CD4-positive, alpha-beta T cell treated with Interleukin-21 for 1 hour (primary cell): Measurements from ENCODE around the gene SH3BP1.
A peak's percentile ranks its signal among the peaks of the same experiment; 100 is the strongest.
"Not testable (repeated sequence)": the region's sequence is repeated elsewhere in the genome, so short reads cannot be mapped to it uniquely, and the experiment has no call there.

Source experiments
- DNase-seq: peaks from one replicate; pipeline ENCODE4 v3.0.0-alpha.2; 2020

SH3BP1 gene, protein sequence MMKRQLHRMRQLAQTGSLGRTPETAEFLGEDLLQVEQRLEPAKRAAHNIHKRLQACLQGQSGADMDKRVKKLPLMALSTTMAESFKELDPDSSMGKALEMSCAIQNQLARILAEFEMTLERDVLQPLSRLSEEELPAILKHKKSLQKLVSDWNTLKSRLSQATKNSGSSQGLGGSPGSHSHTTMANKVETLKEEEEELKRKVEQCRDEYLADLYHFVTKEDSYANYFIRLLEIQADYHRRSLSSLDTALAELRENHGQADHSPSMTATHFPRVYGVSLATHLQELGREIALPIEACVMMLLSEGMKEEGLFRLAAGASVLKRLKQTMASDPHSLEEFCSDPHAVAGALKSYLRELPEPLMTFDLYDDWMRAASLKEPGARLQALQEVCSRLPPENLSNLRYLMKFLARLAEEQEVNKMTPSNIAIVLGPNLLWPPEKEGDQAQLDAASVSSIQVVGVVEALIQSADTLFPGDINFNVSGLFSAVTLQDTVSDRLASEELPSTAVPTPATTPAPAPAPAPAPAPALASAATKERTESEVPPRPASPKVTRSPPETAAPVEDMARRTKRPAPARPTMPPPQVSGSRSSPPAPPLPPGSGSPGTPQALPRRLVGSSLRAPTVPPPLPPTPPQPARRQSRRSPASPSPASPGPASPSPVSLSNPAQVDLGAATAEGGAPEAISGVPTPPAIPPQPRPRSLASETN

DNA sequence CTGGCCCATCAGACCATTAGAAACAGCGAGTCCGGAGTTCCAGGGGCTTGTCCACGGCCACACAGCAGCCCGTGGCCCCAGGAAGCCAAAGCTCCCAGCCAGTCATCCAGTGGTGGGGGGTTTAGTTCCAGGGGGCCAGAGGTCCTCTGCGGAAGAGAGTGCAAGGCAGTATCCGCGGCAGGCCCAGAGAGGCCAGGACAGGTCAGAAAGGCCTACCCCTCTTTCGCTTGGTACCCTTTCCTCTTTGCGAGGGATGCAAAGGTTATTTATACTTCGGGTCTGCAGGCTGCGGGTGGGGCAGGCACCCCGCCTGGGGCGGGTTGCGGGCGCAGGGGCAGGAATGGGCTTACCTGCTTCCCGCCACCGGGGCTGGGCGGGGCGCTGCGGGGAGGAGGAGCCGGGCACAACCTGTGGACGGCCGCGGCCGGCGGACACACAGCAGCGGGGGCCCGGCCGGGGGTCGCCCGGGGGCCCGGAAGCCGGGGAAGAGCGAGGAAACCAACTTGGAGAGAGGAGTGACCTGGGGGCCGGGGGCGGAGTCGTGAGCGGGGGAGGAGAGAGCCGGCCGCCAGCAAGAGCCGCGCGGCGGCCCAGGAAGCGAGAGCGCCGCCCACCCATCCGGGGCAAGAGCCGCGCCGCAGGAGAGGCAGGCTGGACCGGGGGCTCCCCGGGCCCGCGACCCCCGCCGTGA is at the start of gene SH3BP1:
Gene SH3BP1 (plus strand): TSS at position 600 of the 691 bp plus-strand sequence. CDS start 119 bp downstream, outside the sequence.
- peak; percentile 69 for DNase-seq

DNA sequence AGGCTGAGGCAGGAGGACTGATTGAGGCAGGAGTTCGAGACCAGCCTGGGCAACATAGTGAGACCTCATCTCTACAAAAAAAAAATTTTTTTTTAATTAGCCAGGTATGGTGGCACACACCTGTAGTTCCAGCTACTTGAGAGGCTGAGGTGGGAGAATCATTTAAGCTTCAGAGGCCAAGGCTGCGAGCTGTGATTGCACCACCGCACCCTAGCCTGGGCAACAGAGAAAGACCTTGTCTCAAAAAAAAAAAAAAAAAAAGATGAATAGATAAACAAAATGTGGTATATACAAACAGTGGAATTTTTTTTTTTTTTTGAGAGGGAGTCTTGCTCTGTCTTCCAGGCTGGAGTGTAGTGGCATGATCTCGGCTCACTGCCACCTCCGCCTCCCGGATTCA is 48.4 kb upstream of the SH3BP1 start:
- DNase-seq, result not testable (repeated sequence)

DNA sequence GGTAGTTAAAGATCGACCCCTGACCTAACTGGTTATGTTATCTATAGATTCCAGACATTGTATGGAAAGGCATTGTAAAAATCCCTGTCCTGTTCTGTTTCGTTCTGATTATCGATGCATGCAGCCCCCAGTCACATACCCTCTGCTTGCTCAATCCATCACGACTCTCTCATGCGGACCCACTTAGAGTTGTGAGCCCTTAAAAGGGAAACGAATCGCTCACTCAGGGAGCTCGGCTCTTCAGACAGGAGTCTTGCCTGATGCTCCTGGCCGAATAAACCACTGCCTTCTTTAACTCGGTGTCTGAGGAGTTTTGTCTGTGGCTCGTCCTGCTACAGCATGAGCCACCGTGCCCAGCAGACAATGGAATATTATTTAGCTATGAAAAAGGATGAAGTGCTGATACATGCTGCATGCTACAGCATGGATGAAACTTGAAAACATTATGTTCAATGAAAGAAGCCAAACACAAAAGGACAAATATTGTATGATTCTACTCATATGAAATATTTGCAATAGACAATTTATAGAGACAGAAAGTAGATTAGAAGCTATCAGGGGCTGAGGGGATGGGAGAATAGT is 47.6 kb upstream of the SH3BP1 start:
- no peak for DNase-seq

DNA sequence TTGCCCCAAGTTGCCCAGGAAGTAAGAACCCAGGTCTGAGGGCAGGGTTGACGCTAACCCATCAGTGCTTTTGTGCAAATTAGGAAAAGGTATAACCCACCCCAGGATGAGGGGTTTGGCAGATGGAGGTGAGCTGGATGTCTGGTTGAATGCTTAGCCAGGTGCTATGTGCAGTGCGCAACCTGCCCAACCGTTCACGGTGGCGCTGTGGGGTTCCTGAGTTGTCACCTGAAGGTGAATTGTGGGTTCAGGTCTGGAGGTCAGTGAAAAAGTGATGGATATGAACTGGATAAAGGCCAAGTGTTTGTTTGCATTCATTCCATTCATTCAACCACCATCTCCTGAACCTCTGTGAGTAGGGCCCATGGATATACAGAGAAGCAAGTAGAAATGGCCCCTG is 45.2 kb upstream of the SH3BP1 start:
- DNase-seq, result no peak

DNA sequence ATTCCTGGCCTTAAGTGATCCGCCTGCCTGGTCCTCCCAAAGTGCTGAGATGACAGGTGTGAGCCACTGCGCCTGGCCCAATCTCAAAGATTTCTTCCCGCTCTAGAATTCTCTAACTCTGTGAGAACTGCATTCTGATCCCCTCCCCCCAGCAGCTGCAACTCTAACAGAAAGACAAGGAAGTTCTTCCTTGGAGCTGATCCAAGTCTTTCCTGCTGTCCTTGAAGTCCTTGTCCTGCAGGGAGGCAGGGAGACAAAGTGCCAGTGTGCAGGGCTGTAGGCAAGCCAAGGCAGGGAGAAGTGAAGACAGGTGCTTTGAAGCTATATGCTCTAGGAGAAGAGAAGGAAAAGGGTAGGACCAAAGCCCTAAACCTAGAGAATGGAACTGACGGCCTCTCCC is 40.3 kb upstream of the SH3BP1 start:
- no peak for DNase-seq

DNA sequence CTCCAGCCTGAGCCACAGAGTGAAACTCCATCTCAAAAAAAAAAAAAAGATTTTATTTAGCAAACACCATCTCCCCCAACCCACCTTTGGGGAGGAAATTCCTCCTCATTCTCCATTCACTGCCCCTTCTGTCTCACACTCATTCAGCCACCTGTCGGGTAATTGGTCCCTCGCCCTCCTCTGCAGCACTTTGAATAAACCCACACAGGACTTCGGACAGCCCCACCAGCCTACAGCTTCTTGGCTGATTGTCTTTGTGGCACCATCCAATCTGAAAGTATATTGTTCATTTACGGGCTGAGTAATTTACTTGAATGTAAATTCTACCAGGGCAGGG is 38.3 kb upstream of the SH3BP1 start:
- no peak for DNase-seq

DNA sequence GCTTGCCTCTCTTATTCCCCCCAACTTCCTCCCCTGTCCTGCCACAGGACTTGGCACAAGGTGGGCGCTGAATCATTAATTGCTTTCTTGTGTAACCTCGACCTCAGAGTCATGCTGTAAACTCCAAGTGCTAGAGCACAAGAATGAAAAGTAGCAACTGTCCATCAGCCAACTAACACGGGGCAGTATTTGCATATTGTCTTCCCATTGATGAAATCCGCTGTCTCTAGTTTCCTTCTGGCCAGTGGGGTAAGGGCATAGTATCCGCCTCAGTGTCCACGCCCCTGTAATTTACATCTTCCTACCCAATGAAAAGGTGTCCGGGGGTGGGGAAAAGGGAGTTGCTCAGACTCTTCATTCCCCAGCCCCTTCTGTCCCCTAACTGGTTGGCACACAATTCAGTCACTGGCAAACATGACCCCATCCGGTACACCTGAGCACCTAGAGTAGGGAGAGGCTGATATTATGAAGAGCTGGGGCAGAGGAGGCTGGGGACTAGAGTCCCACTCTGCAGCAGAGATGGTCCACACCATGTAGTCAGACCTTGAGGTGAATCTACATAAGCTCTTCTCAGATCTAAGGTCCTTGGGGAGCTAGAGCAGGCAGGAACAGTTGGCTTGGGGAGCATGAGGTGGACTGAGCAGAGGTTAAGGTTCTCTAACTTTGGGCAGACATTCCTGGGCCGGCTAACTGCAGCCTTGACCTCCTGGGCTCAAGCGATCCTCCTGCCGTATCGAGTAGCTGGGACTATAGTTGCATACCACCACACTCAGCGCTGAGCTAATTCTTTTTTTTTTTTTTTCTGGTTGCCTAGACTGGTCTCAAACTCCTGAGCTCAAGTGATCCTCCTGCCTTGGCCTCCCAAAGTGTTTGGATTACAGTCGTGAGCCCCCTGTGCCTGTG is 37.7 kb upstream of the SH3BP1 start:
- no peak for DNase-seq

DNA sequence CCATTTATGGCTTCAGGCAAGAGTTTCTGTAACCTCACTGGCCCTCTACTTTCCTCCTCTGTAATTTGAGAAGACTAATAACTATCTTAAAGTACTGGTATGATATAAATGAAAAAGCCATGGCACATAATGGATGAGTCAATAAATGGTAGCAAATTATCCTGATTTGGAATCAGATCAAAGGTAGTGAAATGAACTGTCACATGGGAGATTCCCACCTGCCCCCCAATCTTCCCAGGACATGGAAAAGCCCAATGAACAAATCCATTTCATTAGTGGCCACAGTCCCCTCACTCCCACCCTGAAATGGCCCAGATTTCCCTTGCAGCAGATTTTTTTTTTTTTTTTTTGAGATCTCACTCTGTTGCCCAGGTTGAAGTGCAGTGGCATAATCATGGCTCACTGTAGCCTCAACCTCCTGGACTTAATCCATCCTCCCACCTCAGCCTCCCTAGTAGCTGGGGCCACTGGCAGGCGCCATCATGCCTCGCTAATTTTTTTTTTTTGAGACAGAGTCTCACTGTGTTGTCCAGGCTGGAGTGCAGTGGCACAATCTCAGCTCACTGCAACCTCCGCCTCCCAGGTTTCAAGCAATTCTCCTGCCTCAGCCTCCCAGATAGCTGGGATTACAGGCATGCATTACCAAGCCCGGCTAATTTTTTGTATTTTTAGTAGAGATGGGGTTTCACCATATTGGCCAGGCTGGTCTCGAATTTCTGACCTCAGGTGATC is 36.8 kb upstream of the SH3BP1 start:
- not testable (repeated sequence) for DNase-seq

DNA sequence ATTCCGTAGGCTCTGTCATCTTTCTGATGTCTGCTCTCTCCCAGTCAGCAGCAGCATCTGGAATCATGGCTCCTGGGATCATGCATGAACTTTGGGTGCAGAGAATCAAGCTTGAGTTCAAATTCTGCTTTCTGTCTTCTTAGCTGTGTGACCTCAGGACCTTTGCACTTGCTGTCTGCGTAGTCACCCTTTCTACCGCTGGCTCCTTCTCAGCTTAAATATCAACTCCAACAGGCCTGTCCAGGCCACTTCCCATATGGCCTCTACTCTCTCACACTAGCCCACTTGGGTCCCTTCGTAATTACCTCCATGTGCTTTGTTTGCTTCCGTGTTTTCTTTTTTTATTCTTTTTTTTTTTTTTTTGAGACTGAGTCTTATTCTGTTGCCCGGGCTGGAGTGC is 35.4 kb upstream of the SH3BP1 start:
- no peak for DNase-seq

DNA sequence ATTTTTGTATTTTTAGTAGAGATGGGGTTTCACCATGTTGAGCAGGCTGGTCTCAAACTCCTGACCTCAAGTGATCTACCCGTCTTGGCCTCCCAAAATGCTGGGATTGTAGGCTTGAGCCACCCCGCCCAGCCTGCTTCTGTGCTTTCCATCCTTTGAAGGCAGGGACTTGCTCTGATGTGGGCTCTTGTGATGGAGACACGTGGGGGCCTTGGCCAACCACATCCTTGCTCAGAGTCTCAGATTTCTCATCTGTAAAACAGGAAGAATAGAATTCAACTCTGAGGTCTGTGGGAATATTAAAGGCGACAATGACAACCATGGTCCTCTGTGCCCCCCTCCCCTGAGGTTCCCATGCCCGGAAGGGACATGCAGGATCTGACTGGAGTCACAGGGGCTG is 34.6 kb upstream of the SH3BP1 start:
- peak; percentile 73 for DNase-seq

DNA sequence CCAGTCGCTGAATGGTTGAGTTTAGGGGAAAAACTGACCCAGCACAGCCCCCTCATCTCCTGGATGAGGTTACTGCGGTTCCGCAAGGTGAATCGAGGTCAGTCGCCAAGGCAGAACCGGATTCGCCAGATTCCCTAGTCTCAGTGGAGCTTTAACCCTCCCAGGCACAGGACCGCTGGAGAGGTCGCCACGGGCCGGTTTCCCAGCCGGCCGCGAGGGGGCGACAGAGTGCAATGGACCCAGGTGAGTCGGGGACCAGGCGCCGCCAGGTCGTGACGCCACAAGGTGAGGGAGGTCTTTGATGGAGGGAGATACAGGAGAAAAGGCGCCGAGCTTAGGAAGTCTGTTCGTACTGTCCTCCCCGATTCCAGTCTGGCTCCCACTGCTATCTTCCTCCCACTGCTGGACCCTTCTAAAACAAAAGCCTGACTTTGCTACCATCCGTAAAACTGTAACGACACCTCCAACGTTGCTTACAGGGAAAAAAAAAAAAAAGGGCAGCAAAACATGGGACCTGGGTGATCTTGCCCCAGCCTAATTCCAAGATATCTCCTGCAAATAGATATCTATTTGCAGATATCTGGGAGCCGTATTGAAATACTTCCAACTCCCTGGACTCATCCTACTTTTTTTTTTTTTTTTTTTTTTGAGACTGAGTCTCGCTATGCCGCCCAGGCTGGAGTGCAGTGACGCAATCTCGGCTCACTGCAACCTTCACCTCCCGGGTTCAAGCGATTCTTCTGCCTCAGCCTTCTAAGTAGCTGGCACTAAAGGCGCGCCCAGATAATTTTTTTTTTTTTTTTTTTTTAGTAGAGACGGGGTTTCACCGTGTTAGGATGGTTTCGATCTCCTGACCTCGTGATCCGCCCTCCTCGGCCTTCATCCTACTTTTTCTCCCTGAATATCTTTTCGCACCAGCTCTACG is 32.2 kb upstream of the SH3BP1 start:
- DNase-seq, result peak; percentile 91

DNA sequence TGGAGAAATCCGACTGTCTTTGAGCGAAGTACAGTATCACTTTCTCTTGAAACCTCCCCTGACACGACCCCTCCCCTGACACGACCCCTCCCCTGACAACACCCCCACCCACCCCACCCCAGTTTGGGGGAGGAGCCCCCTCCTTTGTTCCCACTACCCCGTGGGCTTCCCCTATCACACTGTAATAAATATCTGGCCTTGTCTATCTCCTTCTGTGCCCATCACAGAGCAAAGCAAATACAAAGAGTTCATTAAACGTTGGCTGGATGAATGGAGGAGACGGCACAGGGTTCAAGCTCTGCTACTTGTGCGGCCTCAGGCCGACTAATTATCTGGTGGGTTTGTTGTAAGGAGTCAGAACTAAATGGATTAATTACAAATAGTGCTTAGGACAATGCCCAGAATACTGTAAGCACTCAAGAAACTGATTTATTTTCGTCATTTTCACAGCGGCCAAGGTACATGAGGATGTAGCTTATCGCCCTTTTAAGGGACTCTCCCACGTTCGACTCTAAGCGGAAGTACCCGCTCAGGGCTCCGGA is 31.5 kb upstream of the SH3BP1 start:
- no peak for DNase-seq

DNA sequence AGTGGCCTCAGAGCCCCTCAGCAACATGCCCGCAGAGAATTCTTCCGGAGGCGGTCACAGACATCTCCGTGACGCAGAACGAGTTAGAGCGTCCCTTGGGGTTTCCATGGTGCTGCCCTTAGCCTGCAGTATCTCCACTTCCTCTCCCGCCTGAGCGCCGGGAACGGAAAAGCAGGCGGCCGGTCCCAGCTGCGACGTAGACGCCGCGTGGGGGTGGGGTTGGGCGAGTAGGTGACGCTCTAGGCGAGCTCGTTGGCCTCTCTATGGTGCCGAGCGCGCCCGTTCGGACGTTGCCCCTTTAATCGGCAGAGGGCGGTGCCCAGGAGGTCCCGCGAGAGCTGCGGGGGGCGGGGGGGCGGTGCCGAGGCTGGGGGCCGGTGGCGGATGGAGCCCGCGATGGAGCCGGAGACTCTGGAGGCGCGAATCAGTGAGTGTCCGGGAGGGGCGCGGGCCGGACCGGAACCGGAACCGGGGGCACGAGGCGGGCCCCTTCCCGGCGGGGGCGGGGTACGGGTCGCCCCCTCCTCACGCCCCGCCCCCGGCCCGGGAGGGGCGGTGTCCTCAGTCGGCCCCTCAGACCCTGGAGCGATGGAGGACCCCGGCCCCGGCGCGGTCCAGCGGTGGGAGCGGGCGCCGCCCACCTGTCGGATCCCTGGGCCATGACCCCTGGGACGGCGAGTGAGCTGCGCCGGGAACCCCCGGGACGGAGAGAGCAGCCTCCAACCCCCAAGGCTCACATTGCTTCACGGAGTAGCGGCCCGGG is 30.8 kb upstream of the SH3BP1 start, which contains the start of gene GGA1:
Gene GGA1 (plus strand): TSS at position 358 of the 763 bp plus-strand sequence. CDS start 27 bp downstream, at position 385.
- peak; percentile 98 for DNase-seq

DNA sequence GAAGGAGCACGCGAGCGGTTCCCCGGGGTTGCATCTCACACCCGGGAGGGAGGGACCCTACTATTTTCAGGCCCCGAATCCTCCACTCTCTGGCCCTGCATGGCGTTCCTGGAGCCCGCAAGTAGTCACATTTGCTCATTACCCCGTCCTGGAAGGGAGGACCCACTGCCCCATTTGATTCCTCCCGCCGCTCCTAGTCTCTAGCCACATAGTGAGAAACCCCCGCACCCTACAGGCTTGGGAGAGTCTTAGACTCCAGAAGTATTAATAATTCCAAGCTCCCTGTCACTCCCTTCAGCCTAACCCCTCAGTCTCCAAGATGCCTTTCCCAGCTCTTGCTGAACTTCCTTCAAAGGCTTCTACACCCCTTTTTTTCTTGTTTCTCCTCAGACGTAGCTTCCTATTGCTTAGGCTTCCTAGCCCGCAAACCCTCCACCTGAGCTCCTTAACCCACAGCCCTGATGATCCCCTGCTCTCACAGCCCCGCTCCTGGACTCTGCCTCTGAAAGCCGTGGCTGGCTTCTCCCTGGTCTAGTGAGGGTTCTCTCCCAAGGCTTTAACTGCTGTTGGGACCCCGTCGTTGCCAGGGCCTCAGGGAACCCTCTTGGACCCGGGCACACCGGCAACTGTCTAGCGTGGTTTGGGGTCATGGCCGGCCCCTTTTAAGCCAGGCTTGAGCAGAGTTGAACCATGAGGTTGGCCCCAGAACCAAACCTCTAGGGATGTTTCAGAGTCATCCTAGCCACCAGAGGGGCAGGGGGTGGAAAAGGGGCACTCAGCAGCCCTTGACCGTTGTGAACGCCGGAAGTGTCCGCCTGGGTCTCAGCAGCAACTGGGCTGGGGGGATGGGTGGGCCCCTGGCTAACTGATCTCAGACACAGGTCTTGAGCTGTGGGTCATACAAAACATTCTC is 30.0 kb upstream of the SH3BP1 start:
- no peak for DNase-seq

DNA sequence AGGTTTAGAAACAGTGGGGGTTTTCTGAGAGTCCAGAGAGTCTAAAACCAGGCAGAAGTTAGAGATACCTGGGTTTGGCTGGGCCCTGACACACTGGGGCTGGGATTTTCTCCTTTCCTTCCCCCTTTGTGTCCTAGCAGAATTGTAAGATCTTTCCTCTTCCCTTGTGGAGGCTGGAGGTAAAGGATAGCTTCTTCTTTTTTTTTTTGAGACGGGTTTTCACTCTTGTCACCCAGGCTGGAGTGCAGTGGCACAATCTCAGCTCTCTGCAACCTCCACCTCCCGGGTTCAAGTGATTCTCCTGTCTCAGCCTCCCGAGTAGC is 29.4 kb upstream of the SH3BP1 start:
- not testable (repeated sequence) for DNase-seq

DNA sequence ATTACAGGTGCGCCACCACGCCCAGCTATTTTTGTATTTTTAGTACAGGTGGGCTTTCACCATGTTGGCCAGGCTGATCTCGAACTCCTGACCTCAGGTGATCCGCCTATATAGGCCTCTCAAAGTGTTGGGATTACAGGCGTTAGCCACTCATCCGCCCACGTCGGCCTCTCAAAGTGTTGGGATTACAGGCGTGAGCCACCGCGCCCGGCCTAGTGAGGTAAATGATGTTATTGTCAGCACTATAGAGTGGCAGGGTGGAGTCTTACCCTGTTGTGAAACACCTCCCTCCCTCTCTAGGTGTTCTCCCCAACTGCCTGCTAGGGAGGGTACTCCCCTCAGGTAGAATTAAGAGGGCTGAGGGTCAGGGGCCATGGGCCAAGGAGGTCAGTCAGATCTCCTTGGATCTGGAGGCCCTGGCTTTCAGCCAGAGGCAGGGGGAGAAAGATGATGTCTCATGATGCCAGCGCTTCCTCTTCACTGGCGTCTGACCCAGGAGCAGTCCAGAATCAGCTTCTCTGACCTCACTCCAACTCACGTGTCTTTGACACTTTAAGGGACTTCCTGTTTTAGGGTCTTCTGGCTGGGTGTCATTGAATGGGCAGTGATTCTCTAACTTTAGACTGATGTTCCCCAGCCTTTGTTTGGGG is 28.9 kb upstream of the SH3BP1 start:
- no peak for DNase-seq

DNA sequence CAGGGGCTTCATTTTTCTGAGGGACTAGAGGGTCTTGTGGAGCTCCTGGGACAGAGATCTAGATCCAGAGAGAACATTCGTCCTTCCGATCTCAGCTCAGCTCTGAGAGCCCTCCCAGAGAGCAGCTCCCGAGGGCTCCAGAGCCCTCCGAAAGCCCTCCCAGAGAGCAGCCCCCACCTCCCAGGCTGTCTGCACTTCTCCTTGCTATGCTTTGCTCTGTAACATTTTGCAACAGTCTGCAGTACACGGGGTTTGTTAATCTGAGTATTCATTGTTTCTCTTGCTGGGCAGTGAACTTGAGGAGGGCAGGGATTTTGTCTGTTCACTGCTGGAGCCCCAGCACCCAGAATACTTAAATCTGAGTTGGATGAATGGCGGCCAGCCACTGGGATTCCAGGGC is 28.3 kb upstream of the SH3BP1 start:
- no peak for DNase-seq
